GM12878 (cell line): ENCODE results near the gene PPP2R5C. TPM values are rescaled to one million over a fixed set of nuclear protein-coding genes. Genes with fewer than 3 reads are reported as not detected.

Experiments used
- ATAC-seq: fragments of 200-7000 bp; cut with Tn5 transposase; 3 replicates; pipeline ENCODE4 v1.9.1; 2020; ENCODE audit warnings: mild to moderate bottlenecking, moderate library complexity
- BruUV-seq: library from RNA; stranded (reverse); fragments of 400-500 nt; replicated peaks from 2 replicates; lab custom pipeline; 2021; lab: Mats Ljungman, UMichigan
- CTCF ChIA-PET: fragments of 300-600 bp; sonication (Branson Sonifier 250); formaldehyde crosslinking; extraction: SDS; loops from one replicate; lab custom pipeline; 2021; ENCODE audit warnings: inconsistent platforms; lab: Yijun Ruan, JAX
- POLR2A ChIA-PET: fragments of 350-600 bp; formaldehyde crosslinking; extraction: SDS; loops from one replicate; lab custom pipeline; 2021; ENCODE audit warnings: inconsistent platforms; lab: Charles Lee
- RAD21 ChIA-PET: fragments of 300-600 bp; sonication (Branson Sonifier 250); formaldehyde crosslinking; loops from one replicate; lab custom pipeline; 2023; ENCODE audit warnings: antibody characterized with exemption; ENCODE audit not compliant: unreplicated experiment; lab: Charles Lee
- SMC1A ChIA-PET: fragments of 300-600 bp; sonication (Branson Sonifier 250); formaldehyde crosslinking; loops from one replicate; lab custom pipeline; 2023; ENCODE audit not compliant: unreplicated experiment, uncharacterized antibody; lab: Charles Lee
- DNase-seq: peaks from one replicate; pipeline ENCODE4 v3.0.0-alpha.2; 2011; ENCODE audit warnings: low read depth, low spot score
- FAIRE-seq: peaks from 3 replicates; lab custom pipeline; 2011; peaks lifted over from hg19 to GRCh38; lab: Jason Lieb, UNC
- H2AFZ ChIP-seq: 2 replicates; pipeline ENCODE4 v1.6.0; 2011; ENCODE audit warnings: low read depth, low read length, control low read depth; ENCODE audit not compliant: control insufficient read depth
- H3K27ac ChIP-seq: 2 replicates; pipeline ENCODE4 v1.5.1; 2011; ENCODE audit warnings: control low read depth; ENCODE audit not compliant: control insufficient read depth, insufficient read depth
- H3K27me3 ChIP-seq, 2 experiments: replicated peaks in 1 of 2; 2 replicates each; pipeline versions ENCODE4 v1.6.0 to v1.6.1; 2011; ENCODE audit warnings: low read length in 1 of 2; ENCODE audit not compliant: control insufficient read depth in 2 of 2, insufficient read depth in 2 of 2
- H3K36me3 ChIP-seq, 2 experiments: 2 replicates each; pipeline ENCODE4 v1.5.1; 2011; ENCODE audit warnings: low read length in 1 of 2; ENCODE audit not compliant: control insufficient read depth in 2 of 2, insufficient read depth in 2 of 2
- H3K4me1 ChIP-seq: 2 replicates; pipeline ENCODE4 v1.6.1; 2011; ENCODE audit warnings: mild to moderate bottlenecking, low read length, moderate library complexity, mixed read lengths; ENCODE audit not compliant: control insufficient read depth, insufficient read depth
- H3K4me2 ChIP-seq: 2 replicates; pipeline ENCODE4 v1.6.0; 2011; ENCODE audit warnings: control low read depth; ENCODE audit not compliant: control insufficient read depth, insufficient read depth
- H3K4me3 ChIP-seq: fragments of 200-600 bp; sonication (generic); 2 replicates; pipeline ENCODE4 v1.5.1; 2016
- H3K79me2 ChIP-seq: 2 replicates; pipeline ENCODE4 v1.6.0; 2011; ENCODE audit warnings: low read length; ENCODE audit not compliant: control insufficient read depth, insufficient read depth
- H3K9ac ChIP-seq: 2 replicates; pipeline ENCODE4 v1.8.0; 2011; ENCODE audit warnings: low read length, control low read depth, mixed read lengths; ENCODE audit not compliant: control insufficient read depth, insufficient read depth
- H3K9me3 ChIP-seq: replicated peaks from 3 replicates; pipeline ENCODE4 v1.5.1; 2011; ENCODE audit warnings: mild to moderate bottlenecking, low read length; ENCODE audit not compliant: control insufficient read depth, insufficient read depth
- H4K20me1 ChIP-seq: 2 replicates; pipeline ENCODE4 v1.6.0; 2011; ENCODE audit not compliant: control insufficient read depth, insufficient read depth
- ATF2 ChIP-seq: IDR thresholded peaks from 2 replicates; pipeline ENCODE4 v1.6.1; 2012; ENCODE audit warnings: low read length, inconsistent platforms
- ATF7 ChIP-seq: fragments of 450-650 bp; IDR thresholded peaks from 2 replicates; pipeline ENCODE4 v1.6.1; 2016; ENCODE audit warnings: low read depth, mild to moderate bottlenecking
- CBX3 ChIP-seq: fragments of 200-600 bp; sonication (generic); IDR thresholded peaks from 2 replicates; pipeline ENCODE4 v1.6.1; 2016; ENCODE audit warnings: low read depth, borderline replicate concordance
- EGR1 ChIP-seq, 2 experiments: IDR thresholded peaks; 1 replicate in 1 of 2; 2 replicates in 1 of 2; pipeline ENCODE4 v1.6.1; 2011 to 2012; ENCODE audit warnings: low read depth in 2 of 2, low read length in 2 of 2, borderline replicate concordance in 1 of 2, mild to moderate bottlenecking in 1 of 2, moderate library complexity in 1 of 2
- NR2C1 ChIP-seq: fragments of 450-650 bp; IDR thresholded peaks from 2 replicates; pipeline ENCODE4 v1.6.1; 2017; ENCODE audit warnings: antibody characterized with exemption, mild to moderate bottlenecking, moderate library complexity
- PML ChIP-seq: IDR thresholded peaks from 2 replicates; pipeline ENCODE4 v1.6.1; 2012; ENCODE audit warnings: low read length, inconsistent platforms
- RAD51 ChIP-seq: fragments of 450-650 bp; IDR thresholded peaks from 2 replicates; pipeline ENCODE4 v1.6.1; 2016; ENCODE audit warnings: moderate library complexity, mild to moderate bottlenecking, inconsistent platforms
- RUNX3 ChIP-seq: IDR thresholded peaks from 2 replicates; pipeline ENCODE4 v1.6.1; 2012; ENCODE audit warnings: low read length, inconsistent platforms
- YBX1 ChIP-seq: fragments of 450-650 bp; IDR thresholded peaks from 2 replicates; pipeline ENCODE4 v1.6.1; 2016; ENCODE audit warnings: antibody characterized with exemption
- ZBTB40 ChIP-seq: fragments of 450-650 bp; IDR thresholded peaks from 2 replicates; pipeline ENCODE4 v1.6.1; 2016; ENCODE audit warnings: mild to moderate bottlenecking, moderate library complexity, borderline replicate concordance
- WGBS: methylation state at CpG from one replicate; pipeline ENCODE4 v1.1.6; 2016; ENCODE audit warnings: low lambda C conversion rate; ENCODE audit not compliant: insufficient replicate concordance, insufficient coverage; ENCODE audit errors: missing lambda C conversion rate; 5-methylcytosine and 5-hydroxymethylcytosine counted together
- in situ Hi-C: fragments of 300-500 bp; cut with MboI; formaldehyde crosslinking; loops from 9 replicates; pipeline ENCODE4 v1.14.3; 2018; ENCODE audit warnings: mixed read lengths
- intact Hi-C: fragments of 100-400 bp; cut with micrococcal nuclease; formaldehyde crosslinking; loops from one replicate; pipeline ENCODE4 v1.14.2; 2022; ENCODE audit not compliant: unreplicated experiment
- polyA plus RNA-seq, 11 experiments: library from polyadenylated mRNA; depleted of rRNA in 4 of 11; unstranded in 6 of 11; stranded (reverse) in 5 of 11; fragments of >200 nt; fragmentation: Nextera tagmentation in 4 of 11; fragmentation: Illumina TruSeq in 1 of 11; extraction: Ambion mirVana in 4 of 11; extraction: Trizol in 1 of 11; gene quantifications; 1 replicate in 1 of 11; 2 replicates in 10 of 11; pipeline versions ENCODE4 v1.2.1 to v1.2.3, GENCODE V29; 2011 to 2016; ENCODE audit warnings: inconsistent platforms in 2 of 11, missing spikeins in 2 of 11, low read depth in 1 of 11
- total RNA-seq, 4 experiments: library from RNA; depleted of rRNA in 3 of 4; stranded (reverse); fragments of >200 nt in 3 of 4; fragmentation: Illumina TruSeq in 1 of 4; extraction: Trizol in 1 of 4; gene quantifications; 2 replicates each; pipeline versions ENCODE4 v1.2.1 to v1.2.3, GENCODE V29; 2013 to 2021

The PPP2R5C gene
- total and polyA plus RNA-seq, 10 of the 15 experiments (the other 5 are each of a cell fraction or from before 2014, with no cell fraction given), result 106 to 199 (median 144) TPM

GRCh38 chr14:101907619-101908018 lies 146.1 kb downstream of the PPP2R5C start:
- Histone ChIP-seq H3K36me3 (peaks cover 19 to 24% of the 10 kb centered on the region in 2 experiments), H3K4me3 (no peak overlapping the region), H3K27me3 (no peaks in the 10 kb centered on the region), H3K9ac (no peak overlapping the region), H3K79me2 (no peaks in the 10 kb centered on the region), H3K4me2 (no peak overlapping the region), H3K9me3 (no peaks in the 10 kb centered on the region), H2AFZ (no peak overlapping the region), H4K20me1 (no peaks in the 10 kb centered on the region), H3K27ac (no peak overlapping the region), H3K4me1 (no peaks in the 10 kb centered on the region)
- no peak for ATAC-seq
- CTCF ChIA-PET, result no interaction called here
- RAD21 ChIA-PET, result no interaction called here
- TF ChIP-seq PML (no peak), YBX1 (no peak), ZBTB40 (no peak), ATF2 (no peak), RAD51 (no peak), ATF7 (no peak), CBX3 (no peak), EGR1 (IDR thresholded peaks at IDR 0.05; ENCODE audit: borderline replicate concordance in 1 of 2, low read depth in 2 of 2, low read length in 2 of 2) (no peak), NR2C1 (no peak), RUNX3 (no peak)
- intact Hi-C loops, result no loop called here
- DNase-seq, result no peak
- no TSS peak for BruUV-seq
- no peak for FAIRE-seq
- WGBS, result 96% methylated on average over 16 of the region's 16 CpGs
- SMC1A ChIA-PET, result no interaction called here
- in situ Hi-C loops, result no loop called here
- POLR2A ChIA-PET, result no interaction called here
